Erythroblast (primary cell): ENCODE data around the gene NPAS2.

Experiments used
- DNase-seq, 2 experiments: peaks; one replicate each; lab custom pipeline; 2025; lab: John Stamatoyannopoulos, UW
- GATA1 ChIP-seq: IDR thresholded peaks from 2 replicates; pipeline ENCODE4 v1.6.1; 2011; ENCODE audit warnings: low read depth, mild to moderate bottlenecking, control low read depth, low read length, moderate library complexity
- POLR2A ChIP-seq: IDR thresholded peaks from 2 replicates; pipeline ENCODE4 v1.6.1; 2011; ENCODE audit warnings: mild to moderate bottlenecking, low read length

The NPAS2 gene

DNA sequence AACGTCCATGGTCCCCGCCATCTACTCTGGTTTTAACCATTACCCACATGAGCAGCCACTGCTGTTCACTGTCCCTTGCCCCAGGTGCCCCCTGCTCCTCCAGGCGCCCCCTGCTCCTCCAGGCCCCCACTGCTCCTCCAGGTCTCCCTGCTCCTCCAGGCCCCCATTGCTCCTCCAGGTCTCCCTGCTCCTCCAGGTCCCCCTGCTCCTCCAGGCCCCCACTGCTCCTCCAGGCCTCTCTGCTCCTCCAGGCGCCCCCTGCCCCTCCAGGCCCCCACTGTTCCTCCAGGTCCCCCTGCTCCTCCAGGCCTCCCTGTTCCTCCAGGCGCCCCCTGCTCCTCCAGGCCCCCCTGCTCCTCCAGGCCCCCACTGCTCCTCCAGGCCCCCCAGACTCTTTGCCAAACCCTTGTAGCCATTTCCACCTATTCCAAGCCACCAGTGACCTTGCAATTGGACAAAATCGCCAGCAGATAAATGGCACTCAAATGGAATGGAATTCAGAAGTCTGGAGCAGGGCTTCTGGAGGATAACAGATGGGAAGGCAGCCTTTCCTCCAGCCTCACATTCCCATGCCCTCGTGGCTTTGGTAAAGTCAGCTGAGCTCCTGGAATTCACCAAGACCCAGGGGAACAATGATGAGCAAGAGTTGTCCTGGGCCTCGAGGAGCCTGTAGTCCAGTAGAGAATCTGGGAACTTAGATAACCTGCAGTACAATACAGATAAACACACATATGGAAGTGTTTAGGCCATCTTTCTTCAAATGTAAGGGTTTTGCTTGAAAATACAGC lies 168.9 kb downstream of the NPAS2 start:
- TF ChIP-seq POLR2A (no peak), GATA1 (no peak)
- DNase-seq: no peak

DNA sequence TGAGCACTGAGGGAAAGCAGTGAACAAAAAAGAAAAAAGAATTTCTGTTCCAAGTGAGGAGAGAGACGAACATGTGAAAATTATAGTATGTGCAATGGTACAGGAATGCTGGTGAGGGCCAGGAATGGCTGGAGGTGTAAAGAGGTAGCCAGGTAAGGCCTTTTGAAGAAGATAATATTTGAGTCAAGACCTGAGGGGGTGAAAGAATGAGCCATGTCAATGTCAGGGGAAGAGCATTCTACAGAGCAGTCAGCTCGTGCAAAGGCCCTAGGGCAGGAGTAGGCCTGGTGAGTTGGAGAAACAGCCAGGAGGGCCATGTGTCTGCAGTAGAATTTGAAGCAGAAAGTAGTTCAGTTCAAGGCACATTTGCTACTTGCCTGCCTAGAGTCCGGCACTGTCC lies 169.7 kb downstream of the NPAS2 start:
- TF ChIP-seq POLR2A (no peak), GATA1 (no peak)
- no peak for DNase-seq

DNA sequence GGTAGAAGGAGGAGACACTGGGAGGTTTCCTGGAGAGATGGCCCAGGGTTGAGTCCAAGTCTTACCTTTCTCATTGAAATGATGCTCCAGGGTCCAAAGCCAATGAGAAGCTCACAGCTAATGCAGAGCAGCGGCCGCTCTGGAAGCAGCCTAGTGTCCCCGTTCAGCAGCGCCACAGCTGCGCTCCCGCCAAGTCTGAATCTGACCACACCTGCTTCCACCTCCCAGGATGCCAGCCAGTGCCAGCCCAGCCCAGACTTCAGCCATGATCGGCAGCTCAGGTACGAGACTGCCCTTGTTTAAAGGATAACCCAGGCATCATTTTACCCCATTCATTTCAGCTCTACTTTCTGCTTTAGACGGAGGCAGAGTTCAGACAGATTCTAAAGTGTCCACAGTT lies 170.2 kb downstream of the NPAS2 start:
- TF ChIP-seq GATA1 (no peak), POLR2A (no peak)
- no peak for DNase-seq

DNA sequence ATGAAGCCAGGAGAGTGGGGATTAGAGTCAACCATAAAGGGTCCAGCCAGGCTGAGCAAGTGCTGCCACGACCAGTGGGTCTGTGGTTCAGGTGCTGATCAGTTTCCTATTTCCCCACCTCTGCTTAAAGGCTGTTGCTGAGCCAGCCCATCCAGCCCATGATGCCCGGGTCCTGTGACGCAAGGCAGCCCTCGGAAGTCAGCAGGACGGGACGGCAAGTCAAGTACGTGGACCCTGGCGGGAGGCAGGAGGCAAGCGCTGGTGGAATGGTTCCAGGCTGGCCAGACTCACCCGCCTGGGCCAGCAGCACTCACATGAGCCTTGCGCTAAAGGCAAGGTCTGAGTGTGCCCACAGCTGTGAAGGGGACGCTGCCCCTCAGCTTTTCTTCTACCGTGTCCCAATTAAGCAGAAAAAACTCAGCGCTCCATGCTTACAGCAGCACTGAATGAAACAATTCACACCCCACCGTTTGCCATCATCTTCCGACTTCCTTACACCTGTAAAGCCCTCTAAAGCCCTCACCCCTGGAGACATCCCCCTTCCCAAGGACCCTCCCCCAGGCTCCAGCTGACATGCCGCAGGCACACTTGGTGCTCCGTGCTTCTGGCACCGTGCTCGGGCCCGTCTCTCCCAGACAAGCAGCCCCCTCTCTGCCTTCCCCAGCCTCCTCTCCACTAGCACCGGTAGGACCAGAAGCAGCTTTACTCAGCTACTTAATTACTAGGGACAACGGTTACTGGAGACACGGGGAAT lies 170.9 kb downstream of the NPAS2 start:
- no peak for DNase-seq

DNA sequence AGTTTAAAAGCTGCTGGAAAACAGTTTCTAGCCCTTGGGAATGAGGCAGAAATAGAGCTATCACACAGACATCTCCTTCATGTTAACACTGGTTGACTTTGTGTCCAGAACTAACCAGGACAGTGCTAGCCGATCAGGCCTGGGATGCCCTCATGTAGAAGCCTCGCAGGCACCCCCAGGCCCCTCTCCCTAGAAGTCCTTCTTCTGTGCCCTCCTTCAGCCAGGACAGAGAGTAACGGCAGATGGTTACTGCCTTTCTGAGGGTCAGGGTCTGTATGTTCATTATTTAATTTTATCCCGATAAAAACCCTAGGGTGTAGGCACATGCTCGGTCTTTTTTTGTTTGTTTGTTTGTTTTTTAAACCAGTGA lies 171.4 kb downstream of the NPAS2 start:
- TF ChIP-seq GATA1 (no peak), POLR2A (no peak)
- DNase-seq: no peak

More for the DNA sequence above, 170.9 kb downstream of the NPAS2 start:
- TF ChIP-seq POLR2A (no peak), GATA1 (no peak)

DNA sequence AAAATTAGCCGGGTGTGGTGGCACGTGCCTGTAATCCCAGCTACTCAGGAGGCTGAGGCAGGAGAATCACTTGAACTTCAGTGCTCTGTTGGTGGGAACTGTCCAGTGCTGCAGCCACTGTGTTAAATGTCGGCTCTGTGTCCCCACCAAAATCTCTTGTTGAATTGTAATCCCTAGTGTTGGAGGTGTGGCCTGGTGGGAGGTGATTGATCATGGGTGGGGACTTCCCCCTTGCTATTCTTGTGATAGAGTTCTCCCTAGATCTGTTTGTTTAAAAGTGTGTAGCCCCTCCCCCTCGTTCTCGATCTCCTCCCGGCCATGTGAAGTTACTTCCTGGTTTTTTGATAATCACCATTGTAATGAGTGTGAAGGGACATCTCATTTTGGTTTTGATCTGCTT lies 172.3 kb downstream of the NPAS2 start:
- DNase-seq: no peak
- TF ChIP-seq POLR2A: no peak
- TF ChIP-seq GATA1: no peak

DNA sequence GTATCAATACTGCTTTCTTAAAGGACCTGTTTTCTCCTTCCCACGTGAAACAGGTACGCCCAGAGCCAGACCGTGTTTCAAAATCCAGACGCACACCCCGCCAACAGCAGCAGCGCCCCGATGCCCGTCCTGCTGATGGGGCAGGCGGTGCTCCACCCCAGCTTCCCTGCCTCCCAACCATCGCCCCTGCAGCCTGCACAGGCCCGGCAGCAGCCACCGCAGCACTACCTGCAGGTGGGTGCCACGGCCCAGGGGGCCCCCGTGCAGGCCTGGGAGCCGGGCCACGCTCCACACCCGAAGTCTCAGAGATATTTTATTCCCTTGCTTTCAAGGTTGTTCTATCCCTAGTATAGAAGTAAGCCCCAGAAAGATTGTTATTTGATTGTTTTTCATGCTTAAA lies 173.4 kb downstream of the NPAS2 start:
- TF ChIP-seq POLR2A (no peak), GATA1 (no peak)
- no peak for DNase-seq

DNA sequence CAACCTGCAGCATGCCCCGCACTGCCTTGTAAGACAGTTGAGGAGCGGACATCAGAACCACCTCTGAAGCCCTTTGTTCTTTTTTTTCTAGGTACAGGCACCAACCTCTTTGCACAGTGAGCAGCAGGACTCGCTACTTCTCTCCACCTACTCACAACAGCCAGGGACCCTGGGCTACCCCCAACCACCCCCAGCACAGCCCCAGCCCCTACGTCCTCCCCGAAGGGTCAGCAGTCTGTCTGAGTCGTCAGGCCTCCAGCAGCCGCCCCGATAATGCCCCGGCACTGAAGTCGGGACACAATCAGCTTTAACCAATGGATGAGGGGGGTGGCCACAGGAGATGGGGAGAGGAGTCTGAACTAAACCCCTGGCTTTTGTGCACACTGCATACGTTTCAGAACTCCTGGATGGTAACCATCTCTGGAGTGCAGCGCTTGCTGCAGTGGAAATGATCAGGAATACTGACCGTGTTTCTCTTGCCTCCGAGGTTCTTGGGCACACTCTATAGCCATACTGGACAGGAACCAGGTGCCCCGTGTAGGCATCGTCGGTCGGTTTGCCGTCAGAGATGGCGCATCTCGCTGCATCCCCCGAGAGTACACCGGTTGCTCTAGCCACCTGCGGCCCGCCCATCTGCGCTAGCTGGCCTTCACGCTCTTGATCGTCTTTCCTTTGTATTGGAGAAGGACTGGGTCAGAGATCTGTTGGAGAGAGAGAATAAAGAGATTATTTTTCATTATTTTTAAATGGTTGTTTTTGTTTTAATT lies 175.6 kb downstream of the NPAS2 start:
- no peak for TF ChIP-seq GATA1
- TF ChIP-seq POLR2A: no peak
- no peak for DNase-seq

DNA sequence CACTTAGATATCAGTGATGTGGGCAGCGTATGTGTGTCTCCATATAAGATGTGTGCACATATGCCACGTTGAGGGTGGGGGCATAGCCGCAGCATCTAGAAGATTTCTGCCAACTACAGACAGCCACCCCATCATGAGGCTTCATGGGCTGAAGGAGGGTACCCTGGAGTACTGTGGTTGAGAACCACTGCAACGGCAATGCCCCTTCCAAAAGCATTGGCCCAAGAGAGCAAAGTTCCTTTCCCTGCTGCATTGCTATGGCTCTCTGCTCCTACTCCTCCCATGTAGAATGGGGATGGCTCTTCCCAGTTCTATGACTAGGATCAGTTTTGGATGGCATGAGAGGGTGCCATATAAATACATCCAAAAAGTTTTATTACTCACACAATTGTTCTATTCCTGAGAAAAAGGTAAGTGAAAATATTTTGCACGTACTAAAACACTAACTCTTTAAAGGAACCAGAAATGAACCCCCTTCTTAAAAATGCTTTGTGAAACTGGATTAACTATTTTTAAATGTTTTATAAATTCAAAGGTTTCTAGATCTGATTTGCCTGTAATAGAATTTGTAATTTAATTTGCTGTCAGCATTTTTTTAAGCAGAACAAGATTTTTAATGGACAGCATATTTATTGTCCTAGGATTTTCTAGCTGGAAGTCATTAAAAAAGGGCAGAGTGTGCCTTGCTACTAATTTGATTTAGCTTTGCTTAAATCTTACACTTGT lies 177.7 kb downstream of the NPAS2 start:
- TF ChIP-seq POLR2A: no peak
- no peak for TF ChIP-seq GATA1
- DNase-seq: no peak

DNA sequence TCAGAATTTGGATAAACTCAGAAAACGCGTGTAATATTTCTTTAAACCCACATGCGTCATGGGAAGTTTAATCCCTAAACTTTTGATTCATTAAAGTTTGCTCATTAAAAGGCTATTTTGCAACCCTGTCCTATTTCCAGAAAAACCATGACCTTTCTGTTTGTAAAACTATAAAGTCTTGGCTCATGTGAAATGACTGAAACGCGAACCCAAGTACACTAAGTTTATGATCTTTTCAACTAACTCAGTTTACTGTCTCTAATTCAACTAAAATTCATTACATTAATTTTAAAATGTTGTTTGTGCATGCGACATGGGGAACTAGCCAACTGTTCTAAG lies 178.3 kb downstream of the NPAS2 start:
- no peak for TF ChIP-seq POLR2A
- no peak for TF ChIP-seq GATA1
- no peak for DNase-seq

DNA sequence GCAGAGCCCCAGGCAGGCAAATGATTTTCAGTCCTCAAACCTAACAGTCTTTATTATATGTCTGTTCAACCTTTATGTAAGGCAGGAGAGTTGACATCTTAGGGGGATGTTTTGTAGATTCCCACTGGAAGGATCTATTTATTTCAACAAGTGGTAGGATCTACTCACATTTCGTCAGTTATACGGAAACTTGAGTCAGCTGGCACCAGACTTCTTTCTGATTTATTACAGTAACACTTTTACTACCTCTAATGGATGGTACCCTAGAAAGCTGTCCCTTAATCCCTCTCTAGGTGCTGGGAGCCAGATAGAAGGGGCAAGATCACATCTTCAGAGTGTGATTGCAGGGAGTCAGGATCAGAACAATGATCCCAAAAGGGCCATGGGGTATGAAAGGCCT lies 180.1 kb downstream of the NPAS2 start:
- DNase-seq: no peak
- TF ChIP-seq GATA1 (no peak), POLR2A (no peak)

DNA sequence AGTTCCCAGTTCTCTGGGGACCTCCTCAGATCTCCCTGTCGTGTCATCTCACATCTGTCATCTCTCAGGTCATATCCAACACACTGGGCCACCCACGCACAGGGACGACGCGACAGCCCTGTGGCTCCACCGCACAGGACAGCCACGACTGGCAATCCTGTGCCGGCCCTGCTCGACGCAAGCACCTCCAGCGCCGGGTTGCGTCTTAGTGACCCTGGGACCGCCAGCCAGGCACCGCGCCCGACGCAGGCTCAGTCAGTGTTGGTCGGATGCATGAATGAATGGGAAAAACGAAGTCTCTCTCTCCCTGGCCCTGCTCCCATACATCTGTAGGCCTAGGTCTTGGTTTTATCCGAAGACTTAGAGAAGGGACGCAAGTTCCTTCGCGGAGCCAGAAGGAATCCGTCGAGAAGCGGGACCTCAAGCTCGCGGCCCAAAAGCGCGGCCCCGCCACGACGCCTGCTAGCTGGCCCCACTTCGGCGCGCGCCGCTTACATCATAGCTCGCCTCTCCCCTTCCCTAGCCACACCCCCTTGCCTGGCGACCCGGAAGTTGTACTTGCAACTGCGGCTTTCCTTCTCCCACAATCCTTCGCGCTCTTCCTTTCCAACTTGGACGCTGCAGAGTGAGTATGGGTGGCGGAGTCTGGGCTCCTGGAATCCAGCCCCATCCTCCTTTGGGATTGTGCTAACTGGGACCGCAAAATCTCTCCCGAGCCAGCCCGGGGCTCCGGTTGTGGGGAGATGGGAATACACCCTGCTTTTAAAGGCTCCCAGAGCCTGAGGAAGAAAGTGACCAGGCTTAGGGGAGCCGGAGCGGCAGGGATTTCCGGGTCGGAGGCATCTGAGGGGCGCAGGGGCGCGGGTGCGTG lies 182.0 kb downstream of the NPAS2 start, which contains the start of gene RPL31:
TSS of gene RPL31 (plus strand) at position 599 of the 871 bp plus-strand sequence. CDS start 413 bp downstream, outside the sequence.
- DNase-seq: peak; percentile 97 to 98
- TF ChIP-seq POLR2A (peak; percentile 99), GATA1 (no peak)

DNA sequence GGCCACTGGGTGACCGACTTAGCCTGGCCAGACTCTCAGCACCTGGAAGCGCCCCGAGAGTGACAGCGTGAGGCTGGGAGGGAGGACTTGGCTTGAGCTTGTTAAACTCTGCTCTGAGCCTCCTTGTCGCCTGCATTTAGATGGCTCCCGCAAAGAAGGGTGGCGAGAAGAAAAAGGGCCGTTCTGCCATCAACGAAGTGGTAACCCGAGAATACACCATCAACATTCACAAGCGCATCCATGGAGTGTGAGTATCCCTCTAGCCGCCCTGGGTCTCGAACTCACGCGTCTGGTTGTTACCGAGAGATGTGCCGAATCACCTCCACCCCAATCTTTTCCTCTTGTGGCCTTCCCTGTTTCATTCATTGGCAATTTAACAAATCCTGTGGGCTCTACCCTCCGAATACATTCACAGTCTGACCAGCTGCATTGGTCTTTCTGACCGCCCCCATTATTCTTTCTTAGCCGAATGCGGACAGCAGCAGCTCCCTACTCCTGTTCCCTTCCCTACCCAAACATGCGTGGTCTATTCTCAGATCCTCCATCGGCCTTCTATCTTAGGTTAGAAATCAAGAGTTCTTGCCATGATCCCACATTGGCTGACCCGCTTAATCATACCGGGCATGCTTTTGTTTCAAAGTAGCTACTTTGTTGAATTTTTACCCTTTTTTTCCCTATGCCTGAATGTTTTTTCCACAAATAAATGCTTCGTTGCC lies 182.8 kb downstream of the NPAS2 start:
- DNase-seq: peak; percentile 64 to 75
- TF ChIP-seq GATA1 (no peak), POLR2A (no peak)
